M059J (cell line): Measurements from ENCODE around the gene PCID2. TPM values are rescaled to one million over a fixed set of nuclear protein-coding genes. Genes with fewer than 3 reads are reported as not detected.

ENCODE experiments used
- DNase-seq: peaks from one replicate; pipeline ENCODE4 v3.0.0-alpha.2; 2012; ENCODE audit warnings: low read depth
- total RNA-seq: library from RNA; depleted of rRNA; stranded (reverse); fragments of >200 nt; shearing (Covaris generic); gene quantifications from 2 replicates; pipeline ENCODE4 v1.2.3, GENCODE V29; 2014

Gene PCID2
- total RNA-seq, 1 experiment from 2014 or later, result 50.3 TPM

DNA sequence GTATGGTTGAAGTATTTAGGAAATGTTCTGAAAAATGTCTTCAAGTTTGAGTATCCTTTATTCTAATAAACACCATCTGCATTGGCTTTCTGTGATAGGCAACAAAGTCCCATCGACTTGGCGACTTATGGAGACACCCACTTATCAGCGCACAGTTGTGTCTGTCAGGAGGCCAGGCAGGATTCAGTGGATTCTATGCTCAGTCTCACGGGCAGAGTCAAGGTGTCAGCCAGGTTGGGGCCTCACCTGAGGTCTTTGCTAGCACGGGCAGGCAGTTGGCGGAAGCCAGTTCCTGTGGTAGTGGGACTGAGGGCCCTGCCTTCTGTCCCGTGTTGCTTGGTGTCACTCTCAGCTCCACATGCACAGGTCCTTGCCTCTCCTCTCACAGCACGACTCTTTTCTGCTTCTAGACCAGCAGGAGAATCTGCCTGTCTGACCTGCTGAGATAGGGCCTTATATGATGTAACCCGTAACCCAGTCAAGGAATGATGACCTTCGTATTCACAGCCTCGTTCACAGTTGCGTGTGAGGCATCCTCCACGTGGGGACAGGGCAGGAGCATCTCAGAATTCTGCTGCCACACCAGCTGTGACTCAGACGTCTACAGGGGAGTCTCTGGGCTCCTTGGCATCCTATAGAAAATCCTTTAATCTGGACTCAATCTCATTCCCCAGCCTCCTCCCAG is 10.9 kb upstream of the PCID2 start:
- no peak for DNase-seq

DNA sequence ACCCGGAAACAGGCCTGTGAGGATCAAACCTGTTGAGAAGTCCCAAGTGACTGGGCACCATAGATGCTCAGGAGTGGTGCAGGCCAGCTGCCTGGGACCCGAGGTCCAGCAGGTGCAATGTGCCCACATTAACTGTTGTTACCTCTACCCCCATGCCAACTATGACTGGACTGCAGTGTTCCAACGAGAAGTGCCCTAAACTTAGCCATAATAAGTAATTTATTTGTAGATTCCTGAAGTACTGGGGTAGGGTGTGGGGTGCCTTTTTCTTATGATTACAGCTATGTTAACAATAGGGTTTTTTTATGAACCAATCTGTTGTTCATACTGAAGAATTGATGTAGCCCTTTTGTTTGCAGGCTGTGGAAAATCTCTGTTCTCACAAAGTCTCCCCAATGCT is 10.1 kb upstream of the PCID2 start:
- no peak for DNase-seq

DNA sequence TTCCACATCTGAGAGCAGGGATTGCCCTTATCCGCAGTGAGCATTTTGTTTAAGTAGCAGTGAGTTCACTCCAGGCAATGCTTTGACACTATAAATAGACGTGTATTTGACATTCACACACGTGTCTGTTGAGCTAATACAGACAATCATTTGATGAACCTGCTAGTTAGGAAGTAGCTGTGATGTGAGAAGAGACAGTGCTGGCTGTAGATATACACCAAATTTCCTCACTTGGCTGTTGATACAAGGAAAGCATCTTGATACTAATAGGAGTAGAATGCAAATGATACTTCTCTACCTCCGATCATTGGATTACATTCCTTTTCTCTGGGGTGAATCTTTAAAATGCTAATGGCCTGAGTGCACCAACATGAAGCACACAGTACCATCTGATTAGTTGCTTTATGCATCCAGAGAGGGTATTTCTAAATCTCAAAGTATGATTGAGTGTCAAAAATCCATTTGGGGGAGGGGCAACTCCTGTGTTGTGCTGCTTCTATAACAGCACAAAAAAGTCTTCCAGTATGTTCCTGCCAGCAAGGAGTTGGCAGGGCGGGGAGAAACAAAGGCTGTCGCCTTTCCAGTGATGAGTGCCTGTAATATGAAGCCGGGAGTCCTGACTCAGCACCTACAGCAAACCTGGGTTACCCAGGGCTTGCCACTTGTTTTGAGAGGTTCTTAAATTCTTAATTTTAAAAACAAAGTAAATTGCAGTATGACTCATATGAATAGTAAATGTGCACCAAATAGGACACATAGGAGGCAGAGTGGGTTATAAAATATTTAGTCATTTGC is 8.0 kb upstream of the PCID2 start:
- peak; percentile 91 for DNase-seq

- DNase-seq, result no peak
These were observed 3.3 kb upstream of the PCID2 start for GRCh38 chr13:113211774-113212173.

DNA sequence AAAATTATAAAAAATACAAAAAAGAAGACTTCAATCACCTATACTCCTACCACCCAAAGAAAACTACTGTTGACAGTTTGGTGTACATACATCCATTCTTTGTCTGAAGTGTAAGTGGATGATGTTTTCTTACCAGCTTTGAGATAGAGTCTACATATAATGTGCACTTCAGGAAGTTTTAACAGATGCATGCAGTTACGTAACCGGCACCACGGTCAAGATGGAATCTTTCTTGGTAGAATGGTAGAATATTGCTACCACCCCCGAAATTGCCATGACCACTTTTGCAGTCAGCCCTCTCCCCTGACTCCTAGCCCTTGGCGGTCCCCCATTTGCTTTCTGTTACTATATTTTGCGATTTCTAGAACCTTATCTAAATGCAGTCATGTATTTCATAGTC is 2.4 kb upstream of the PCID2 start:
- no peak for DNase-seq

GRCh38 chr13:113209759-113210421 is 1.4 kb upstream of the PCID2 start:
- peak; percentile 59 for DNase-seq

DNA sequence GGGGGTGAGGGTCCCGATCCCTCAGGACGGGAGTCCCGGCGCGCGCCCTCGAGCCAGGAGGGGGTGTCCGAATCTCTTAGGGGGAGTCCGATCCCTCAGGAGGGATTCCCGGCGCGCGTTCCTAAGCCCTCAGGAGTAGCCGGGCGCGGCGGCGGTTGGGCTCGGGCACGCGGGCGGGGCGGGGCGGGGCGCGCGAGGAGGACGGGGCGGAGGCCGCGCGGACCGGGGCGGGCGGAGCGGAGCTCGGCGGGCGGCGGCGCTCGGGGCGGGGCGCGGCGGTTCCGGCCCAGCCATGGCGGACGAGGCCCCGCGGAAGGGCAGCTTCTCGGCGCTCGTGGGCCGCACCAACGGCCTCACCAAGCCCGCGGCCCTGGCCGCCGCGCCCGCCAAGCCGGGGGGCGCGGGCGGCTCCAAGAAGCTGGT is 878 bp upstream of the PCID2 start, which contains the start of gene CUL4A:
Gene CUL4A, plus strand, starts transcription at position 278 of the 423 bp plus-strand sequence. Its CDS starts 15 bp downstream, at position 293.
- peak; percentile 72 for DNase-seq

DNA sequence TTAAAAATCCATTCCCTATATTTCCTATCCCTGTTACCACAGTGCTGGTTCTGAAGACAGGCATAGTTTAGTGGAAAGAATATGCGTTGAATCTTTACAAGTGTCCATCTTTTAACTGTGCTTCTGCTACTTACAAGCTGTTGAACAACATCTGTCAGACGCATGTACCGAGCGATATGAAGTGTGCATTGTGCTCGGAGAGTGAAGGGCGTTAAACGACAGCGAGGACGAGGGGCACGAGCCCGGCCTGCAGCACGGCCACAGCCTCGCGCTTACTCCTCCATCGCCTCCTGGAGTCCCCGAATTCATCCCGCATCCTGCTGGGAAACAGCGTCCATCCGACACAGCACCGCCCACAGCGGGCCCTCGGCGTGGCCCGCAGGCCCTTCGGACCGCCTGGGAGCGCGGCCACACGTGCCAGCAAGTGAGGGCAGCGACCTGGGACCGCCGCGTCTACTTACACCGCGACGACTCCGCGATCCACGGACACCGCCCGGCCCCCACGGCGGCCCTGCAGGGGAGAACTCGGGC is 514 bp downstream of the PCID2 start:
- DNase-seq, result peak; percentile 49

DNA sequence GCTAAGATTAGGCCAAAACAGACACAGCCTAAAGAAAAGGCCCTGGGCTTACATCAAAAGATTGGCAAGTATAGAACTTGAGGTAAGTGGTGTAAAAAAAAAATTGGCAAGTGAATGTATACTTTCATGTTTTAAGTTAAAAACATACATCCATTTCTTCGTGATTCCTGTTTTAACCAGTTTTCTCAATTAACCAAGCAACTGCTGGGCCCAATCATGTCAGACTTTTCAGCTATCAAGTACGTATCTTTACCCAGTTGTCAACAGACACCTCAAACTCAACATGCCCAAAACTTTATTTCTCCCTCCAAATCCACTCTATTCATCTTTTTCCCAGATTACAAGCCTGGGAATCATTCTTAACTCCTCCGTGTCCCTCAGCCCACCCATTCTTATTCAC is 1.0 kb downstream of the PCID2 start:
- no peak for DNase-seq

DNA sequence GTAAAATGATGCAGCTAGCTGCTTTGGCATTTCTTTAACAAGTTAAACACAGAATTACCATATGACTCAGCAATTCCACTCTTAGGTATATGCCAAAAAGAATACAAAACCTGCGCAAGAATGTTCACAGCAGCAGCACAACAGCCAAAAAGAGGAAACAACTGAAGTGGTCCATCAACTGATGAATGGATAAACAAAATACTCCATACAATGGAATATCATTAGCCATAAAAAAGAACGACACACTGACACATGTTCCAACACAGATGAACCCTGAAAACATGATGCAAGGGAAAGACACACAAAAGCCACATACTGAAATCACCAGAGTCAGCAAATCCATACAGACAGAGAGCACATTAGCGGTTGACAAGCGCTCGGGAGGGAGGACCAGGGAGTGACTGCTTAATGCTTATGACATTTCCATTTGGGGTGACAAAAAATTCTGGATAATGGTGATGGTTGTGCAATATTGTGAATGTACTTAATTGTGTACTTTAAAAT is 3.0 kb downstream of the PCID2 start:
- DNase-seq, result peak; percentile 25

- DNase-seq, result no peak
These were observed 4.1 kb downstream of the PCID2 start for GRCh38 chr13:113204378-113204734.

DNA sequence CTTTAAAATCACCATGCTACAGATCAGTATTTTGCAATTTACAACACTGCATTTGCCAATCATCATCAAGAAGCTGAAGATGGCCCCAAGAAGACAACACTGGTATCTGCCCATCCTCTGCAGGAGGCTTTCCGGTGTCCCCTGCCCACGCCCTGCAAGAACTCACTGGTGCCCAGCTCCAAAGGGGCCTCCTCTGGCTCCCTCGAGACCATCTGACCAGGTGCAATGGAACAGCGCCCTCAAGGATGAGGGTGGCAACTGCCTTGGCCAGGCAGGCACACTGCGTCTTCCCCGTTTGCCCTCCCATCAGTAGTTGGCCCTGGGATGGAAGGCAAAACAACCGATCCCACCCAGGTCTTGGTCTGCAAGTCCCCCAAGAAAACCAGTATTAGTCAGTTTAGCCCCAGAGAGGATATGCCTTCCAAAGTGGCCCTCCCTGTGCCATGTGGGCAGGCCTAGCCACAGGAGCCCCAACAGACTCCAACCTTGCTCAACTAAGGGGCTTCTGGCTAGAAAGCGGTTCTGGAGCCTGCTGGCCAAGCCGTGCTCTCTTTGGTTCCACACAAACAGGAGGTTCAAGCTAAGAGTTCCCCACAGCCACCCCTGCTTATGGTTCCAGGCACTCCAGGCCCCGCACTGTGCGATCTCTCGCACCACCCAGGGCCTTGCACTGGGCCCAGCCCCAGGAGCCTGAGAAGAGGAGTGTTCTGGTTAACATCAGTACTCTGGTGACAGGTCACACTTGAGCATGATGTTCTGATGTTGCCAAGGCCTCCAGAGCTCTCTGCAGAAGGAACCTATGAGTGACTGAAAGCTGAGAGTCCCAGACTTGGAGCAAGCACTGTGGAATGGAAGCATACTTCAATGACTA is 4.7 kb downstream of the PCID2 start:
- DNase-seq, result no peak

DNA sequence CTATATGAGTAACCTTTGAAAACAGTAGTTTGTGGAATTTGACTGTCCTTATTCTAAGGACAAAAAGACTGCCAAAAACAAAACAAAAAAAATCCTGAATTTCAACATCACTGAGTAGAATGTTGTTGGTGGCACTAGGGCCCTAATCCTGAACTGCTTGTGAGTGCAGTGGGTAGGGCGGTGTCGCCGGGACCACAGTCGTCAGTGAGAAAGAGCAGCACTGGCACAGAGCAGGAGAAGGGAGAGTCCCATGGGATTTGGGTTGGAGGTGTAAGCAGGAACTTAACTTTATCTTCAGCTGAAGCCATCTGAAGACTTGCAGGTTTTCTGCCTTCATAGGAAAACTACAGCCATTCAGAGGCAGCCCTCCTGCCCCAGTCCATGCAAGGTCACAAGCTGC is 5.6 kb downstream of the PCID2 start:
- no peak for DNase-seq

DNA sequence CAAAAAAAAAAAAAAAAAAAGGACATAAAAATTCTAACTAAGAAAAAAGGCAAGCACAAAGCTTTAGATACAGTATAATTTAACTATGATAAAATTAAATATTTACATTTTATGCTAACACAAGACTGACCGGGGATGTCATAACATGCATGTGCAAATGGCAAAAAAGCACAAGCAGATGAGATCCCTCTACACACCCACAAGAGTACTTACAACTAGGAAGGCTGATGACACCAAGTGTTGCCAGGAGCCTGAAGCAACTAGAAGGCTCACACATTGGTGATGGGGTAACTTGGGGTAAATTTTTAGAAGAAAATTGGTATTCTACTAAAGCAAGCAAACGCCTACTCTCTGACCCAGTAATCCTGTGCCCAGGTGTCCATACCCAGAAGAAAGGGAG is 6.7 kb downstream of the PCID2 start:
- no peak for DNase-seq

DNA sequence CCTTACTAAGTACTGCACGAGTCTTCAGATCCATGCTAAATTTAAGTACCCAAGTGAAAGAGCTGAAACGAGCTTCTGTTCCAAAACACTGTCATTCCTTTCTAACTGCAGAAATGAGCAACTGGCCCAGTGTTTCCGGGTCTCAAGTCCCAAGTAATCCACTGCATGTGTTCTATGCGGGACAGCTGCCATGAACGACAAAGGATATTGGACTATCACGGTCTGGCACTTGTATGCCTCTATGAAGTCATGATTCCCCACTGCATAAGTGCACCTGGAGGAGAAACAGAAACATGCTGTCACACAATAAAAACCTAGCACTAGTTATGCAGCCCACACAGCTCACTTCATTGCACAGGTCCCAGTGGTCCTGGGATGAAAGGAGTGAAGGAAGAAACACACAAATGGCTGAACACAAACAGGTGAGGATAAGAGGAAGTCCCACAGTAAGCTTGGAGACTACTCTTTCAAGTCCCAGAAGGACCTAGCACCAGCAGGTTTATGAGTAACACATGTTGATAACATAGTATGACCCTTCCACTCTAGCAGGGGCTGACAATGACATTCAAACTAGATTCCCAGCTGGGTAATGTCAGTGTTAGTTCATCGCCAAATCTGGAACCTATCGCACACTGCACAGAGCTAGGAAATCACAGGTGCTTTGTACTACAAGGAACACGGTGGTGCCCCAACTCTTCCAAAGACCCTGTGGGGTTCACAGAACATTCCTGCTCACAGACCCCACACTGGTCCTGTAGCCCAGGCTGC is 11.3 kb downstream of the PCID2 start:
- no peak for DNase-seq

DNA sequence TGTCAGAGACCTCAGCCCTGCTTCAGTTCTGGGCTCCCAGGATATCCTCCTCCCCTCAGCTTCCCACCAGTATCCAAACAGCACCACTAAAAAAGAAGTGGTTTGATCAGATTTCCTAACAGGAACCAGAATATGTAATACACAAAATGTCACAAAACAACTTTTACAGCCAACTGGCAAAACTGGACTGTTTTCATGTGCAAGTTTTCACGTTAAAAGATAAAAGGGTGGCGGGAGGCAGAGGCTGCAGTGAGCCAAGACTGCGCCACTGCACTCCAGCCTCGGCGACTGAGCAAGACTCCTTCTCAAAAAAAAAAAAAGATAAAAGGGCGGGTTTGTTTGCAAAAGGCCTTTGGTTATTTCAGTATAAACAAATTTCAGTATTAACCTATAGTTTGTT is 13.1 kb downstream of the PCID2 start:
- no peak for DNase-seq

DNA sequence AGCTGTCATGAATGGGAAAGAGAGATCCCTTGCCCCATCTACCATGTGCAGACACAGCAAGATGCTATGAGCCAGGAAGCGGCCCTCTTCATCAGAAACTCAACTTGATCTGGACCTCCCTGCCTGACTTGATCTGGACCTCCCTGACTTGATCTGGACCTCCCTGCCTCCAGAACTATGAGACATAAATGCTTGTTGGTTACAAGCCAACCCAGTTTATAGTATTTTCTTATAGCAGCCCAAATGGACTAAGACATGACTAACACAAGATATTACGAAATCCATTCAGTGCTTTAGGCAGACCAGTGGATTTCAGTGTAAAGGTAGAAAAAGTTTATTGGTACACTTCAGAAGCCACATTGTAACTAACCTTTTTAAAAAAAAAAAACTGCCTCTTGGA is 15.6 kb downstream of the PCID2 start:
- peak; percentile 66 for DNase-seq

DNA sequence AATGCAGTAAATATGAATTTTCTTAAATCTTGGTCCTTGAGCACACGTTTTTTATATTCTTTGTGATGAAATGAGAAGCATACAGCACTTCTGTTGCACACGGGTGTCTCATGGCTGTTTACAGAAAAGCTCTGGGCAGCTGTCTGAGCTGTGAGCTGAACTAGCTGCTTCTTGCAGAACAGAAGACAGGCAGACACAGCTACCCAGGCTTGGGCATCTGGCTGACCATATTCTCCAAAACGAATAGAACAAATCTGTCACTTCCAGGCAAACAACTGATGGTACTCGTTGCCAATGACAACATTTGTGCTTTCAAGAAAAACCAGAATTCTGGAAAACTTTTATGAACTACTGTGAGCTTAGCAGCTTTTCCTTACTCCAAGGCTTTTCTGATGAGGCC is 16.2 kb downstream of the PCID2 start:
- DNase-seq, result no peak

GRCh38 chr13:113190181-113190580 is 18.3 kb downstream of the PCID2 start:
- DNase-seq, result no peak

GRCh38 chr13:113187883-113188665 is 20.4 kb downstream of the PCID2 start:
- DNase-seq, result peak; percentile 14
